Right ventricle myocardium inferior (tissue), 1 donor: ENCODE data around the gene TOX2. TPM values are rescaled to one million over a fixed set of nuclear protein-coding genes. Genes with fewer than 3 reads are reported as not detected.
"Not testable (repeated sequence)": the region's sequence is repeated elsewhere in the genome, so short reads cannot be mapped to it uniquely, and the experiment has no call there.

Experiments used
- ATAC-seq: fragments of 200-7000 bp; cut with Tn5 transposase; one replicate; pipeline ENCODE4 v1.9.1; 2020; ENCODE audit warnings: mild to moderate bottlenecking, moderate library complexity
- DNase-seq: peaks from one replicate; pipeline ENCODE4 v3.0.0; 2021; ENCODE audit errors: missing footprints
- intact Hi-C: fragments of 100-400 bp; cut with DNase I; formaldehyde crosslinking; loops from one replicate; pipeline ENCODE4 v1.11.0; 2022
- total RNA-seq: library from RNA; stranded (reverse); fragmentation: NEBNext Ultra II Directional; extraction: Animal tissue kit (Norgen Biotek cat#: 25700); gene quantifications from one replicate; pipeline ENCODE4 v1.2.1, GENCODE V29; 2021
- donor health status: DM: no; HTN: yes; CAD: no; lungs with severe emphysema.

The TOX2 gene
- total RNA-seq, 1 donor from 2014 or later = 1.1 TPM

DNA sequence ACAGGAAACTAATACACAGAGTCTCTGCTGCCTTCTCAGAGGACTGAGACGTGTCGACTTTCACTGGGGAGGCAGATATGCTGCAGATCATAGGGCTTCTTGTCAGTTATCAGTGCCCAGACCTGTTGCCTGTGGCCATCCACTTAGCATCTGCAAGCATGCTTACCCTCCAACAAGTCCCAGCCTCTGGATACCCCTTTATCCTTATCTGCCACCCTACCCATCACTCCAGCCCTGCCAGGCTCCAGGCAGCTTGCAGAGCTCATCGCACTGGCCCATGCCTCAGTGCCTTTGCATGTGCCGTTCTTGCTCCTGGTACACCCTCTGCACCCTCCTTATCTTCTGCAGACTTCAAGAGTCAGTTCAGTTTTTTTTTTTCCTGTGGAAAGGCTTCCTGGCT is 119.2 kb downstream of the TOX2 start:
- DNase-seq = no peak
- no peak for ATAC-seq
- intact Hi-C loops = no loop called here

- DNase-seq (no peak), ATAC-seq (no peak)
- intact Hi-C loops = no loop called here
Measured at GRCh38 chr20:44034451-44034850, 119.8 kb downstream of the TOX2 start.

GRCh38 chr20:44034965-44035635 is 120.4 kb downstream of the TOX2 start:
- DNase-seq (no peak), ATAC-seq (no peak)
- intact Hi-C loops = no loop called here

DNA sequence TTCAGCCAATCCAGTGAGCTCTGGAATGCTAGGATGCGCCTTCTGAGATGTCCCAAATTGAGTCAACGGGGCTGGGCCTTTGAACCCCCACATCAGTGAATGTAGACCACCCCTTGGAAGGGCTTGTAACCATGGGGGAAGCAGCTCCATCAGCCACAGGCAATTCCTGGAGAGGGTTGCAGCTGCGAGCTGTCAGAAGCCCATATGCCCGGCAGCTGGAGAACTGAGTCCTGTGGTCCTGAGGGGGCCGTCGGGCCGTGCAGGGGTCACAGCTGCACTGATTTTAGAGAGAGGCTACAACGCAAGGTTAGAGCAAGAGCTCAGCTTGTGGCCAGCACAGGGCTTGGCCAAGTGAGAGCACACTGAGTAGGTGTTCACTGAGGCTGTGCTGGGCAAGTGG is 121.3 kb downstream of the TOX2 start:
- no peak for ATAC-seq
- DNase-seq = no peak
- intact Hi-C loops = no loop called here

DNA sequence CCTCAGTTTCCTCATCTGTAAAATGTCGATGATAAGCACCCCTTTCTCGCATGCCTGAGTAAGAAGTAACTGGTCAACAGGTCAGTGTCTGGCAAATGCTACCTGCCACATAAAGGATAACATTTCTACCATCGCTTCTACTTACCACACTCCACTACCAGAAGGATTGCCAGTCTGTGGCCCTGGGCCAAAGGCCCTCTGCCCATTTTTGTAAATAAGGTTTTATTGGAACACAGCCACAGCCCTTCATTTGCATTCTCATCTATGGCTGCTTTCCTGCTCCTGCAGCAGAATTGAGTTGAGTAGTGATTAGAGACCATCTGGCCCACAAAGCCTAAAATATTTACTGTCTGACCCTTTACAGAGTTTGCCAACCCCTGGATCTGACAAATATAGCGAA is 121.8 kb downstream of the TOX2 start:
- no peak for ATAC-seq
- intact Hi-C loops = no loop called here
- DNase-seq = no peak

- ATAC-seq = no peak
- intact Hi-C loops = no loop called here
- no peak for DNase-seq
Measured at GRCh38 chr20:44038681-44039123, 124.0 kb downstream of the TOX2 start.

GRCh38 chr20:44039147-44039546 is 124.5 kb downstream of the TOX2 start:
- intact Hi-C loops = no loop called here
- DNase-seq (no peak), ATAC-seq (no peak)

- no peak for ATAC-seq
- no peak for DNase-seq
Measured at GRCh38 chr20:44039741-44040140, 125.1 kb downstream of the TOX2 start.

DNA sequence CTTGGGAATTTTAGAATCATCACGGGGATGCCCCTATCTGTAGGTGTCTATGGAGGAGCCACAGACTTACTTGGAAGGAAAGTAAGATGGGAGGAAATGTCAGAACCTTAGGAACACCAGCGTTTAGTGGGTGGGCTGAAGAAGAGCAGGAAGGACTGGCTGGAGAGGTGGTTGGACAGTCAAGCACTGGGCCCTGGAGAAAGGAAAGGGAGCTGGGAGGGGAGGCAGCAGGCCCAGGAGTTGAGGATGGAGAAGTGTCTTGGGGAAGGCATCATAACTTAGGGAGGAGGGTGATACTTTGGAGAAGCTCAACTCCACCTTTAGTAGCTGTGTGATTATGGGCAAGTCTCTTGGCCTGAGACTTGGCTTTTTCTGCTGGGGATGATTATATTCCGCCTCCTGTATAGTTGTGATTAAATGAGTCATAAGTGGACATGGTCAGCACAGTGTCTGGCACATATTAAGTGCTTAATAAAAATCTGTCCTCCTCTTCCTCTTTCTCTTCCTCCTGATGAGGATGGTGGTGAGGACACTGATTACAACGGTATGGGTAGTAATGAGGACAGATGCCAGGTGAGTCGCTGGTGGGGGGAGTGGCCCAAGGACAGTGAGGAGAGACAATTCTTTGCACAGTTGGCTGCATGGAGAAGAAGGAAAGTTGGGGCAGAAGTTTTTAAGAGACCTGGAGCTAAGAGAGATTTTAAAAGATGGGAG is 125.7 kb downstream of the TOX2 start:
- DNase-seq = no peak
- no peak for ATAC-seq
- intact Hi-C loops = no loop called here

More at GRCh38 chr20:44039741-44040140, 125.1 kb downstream of the TOX2 start:
- intact Hi-C loops = no loop called here

DNA sequence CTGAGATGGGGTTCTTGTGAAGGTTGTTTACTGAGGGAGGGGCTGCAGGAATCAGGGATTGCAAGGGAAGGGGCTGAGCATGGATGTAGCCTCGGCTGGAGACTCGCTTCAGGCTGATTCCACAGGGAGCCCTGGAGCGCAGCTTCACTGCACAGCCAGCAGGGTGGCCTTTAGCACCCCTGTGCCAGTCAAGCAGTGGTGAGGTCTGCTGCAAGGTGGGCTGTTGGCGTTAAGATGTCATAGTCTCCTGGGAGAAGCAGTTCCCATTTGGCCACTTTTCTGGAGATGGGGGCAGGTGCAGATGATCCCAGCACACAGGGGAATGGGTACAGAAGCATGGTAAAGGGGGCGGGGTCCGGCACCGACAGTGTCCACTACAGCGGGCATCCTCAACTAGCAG is 126.3 kb downstream of the TOX2 start:
- ATAC-seq (no peak), DNase-seq (no peak)
- intact Hi-C loops = no loop called here

DNA sequence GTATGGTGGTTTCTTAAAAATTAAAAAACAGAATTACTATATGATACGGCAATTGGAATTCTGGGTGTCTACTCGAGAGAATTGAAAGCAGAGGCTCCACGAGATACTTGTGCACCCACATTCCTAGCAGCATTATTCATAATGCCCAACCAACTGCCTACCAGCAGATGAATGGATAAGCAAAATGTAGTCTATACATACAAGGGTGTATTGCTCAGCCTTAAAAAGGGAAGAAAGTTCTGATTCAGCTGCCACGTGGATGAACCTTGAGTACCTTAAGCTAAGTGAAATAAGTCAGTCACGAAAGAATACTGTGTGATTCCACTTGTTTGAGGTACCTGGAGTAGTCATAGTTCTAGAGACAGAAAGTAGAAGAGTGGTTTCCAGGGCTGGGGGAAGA is 130.1 kb downstream of the TOX2 start:
- intact Hi-C loops, ATAC-seq, DNase-seq: not testable (repeated sequence)

- intact Hi-C loops = no loop called here
- DNase-seq = no peak
Measured at GRCh38 chr20:44050327-44050726, 135.7 kb downstream of the TOX2 start.

DNA sequence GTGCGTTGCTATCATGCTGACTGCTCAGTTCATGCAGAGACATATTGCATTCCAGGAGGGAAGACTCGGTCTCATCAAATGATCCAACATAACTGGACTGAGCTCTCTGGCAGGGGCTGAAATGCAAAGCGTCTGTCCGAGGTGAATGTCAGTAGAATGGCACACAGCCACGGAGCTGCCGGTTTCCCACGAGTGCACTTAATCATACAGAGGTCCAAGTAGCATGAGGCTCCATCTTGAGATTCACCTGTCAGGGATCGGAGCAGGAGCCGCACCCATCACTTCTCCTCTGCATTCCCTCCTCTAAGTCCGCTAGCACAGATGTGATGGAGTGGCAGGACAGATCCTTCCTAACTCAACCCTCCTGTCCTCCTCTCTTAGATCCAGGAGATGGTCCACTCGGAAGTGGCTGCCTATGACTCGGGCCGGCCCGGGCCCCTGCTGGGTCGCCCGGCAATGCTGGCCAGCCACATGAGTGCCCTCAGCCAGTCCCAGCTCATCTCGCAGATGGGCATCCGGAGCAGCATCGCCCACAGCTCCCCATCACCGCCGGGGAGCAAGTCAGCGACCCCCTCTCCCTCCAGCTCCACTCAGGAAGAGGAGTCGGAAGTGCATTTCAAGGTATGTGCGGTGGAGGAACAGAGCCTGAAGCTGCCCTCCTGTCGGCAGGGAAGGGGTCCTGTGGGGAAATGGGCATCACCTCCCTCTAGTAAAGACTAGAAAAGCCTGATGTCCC is 136.4 kb downstream of the TOX2 start:
- intact Hi-C loops = no loop called here
- DNase-seq (peak; percentile 51), ATAC-seq (no peak)

More at GRCh38 chr20:44050327-44050726, 135.7 kb downstream of the TOX2 start:
- ATAC-seq = no peak

DNA sequence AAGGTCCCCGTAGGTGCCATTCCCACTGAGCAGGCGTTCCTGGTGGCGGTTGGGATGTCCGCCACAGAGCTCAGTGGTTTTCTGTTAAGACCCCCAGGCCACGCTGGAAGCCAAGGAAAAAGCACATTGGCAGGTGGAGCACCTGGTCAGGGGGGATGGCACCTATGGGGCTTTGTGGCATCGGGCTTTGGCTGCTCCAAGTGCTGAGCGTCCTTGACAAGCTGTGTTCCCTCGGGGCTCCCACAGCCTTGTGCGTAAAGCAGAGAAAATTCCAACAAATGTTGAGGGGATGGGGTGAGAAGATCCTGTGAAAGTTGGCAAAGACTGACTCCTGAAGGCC is 137.0 kb downstream of the TOX2 start:
- ATAC-seq (no peak), DNase-seq (peak; percentile 18)
- intact Hi-C loops = no loop called here

DNA sequence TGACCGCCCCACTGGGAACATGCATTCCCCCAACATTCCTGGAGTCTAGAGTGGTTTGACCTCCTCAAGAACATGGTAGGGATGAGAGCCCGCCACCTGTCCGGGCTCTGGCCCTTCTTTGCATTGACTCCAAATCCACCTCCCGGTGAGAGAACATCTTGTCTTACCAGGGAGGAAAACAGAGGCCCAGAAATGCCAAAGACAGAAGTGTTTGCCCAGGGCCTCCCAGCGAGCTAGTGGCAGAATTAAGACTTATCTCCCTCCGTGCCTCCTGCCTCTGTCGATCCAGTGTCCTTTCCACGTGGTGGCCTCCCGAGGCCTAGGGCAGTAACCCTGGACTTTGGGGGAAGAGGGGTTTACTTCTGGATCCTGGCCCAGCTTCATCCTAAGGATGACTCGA is 137.5 kb downstream of the TOX2 start:
- intact Hi-C loops = no loop called here
- DNase-seq (no peak), ATAC-seq (no peak)

DNA sequence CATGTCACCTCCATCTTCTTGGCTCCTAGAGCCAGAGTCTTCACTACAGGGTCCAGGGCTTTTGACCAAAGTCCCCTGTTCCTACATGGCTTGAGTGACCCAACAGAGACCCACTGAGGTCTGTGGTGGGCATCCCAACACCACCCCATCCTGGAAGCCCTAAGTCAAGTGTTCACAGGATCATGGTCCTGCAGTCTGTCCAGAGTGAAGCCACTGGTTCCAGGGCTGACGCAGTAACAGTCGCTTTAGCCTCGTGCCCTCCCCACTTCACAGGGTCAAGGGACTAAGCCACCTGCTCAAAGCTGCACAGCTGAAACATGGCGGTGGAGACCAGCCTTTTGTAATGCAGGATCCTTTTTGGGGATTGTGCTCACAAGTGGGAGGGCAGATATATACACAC is 138.4 kb downstream of the TOX2 start:
- no peak for DNase-seq

GRCh38 chr20:44054118-44054517 is 139.5 kb downstream of the TOX2 start:
- intact Hi-C loops = no loop called here
- ATAC-seq = no peak
- DNase-seq = no peak

More for the DNA sequence above, 138.4 kb downstream of the TOX2 start:
- ATAC-seq = no peak
- intact Hi-C loops = no loop called here

GRCh38 chr20:44054849-44055248 is 140.2 kb downstream of the TOX2 start:
- ATAC-seq (no peak), DNase-seq (no peak)
- intact Hi-C loops = loop anchor here (5.0 kb wide), 1 partner anchor 137 kb away; no protein-coding TSS in a partner anchor

DNA sequence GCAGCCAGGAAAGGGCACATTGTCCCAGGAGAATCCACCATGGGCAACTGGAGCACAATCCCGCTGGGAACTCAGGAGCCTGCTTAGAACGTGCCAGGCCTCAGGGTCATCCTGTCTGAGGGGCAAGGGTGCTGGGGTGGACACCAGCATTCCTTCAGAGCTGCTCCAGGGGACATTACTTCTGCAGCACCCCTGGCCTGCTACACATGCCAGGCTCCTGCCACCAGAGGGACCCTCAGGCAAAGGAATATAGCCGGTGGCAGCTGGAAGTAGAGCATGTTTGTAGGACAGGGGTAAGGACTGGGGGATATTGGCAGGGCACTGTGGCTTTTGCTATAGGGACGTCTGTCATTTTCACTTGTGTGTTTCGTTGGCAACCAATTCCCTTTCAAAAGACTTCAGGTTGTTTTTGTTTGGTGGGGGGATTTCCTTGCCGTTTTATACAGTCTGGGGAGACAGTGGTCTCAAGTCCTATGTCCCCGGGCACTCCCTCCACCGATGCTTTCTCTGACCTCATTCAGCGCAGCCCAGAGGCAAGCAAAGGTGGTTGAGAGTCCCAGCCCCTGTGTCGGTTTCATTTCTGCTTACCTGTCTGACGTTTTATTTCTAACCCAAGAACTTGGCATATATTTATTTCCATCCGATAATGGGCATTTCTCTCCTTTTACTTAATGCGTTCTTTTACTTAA is 141.5 kb downstream of the TOX2 start:
- intact Hi-C loops = loop anchor here (2.0 to 5.0 kb wide), 2 partner anchors 25 to 136 kb away; no protein-coding TSS in a partner anchor
- ATAC-seq = peak; percentile 86
- peak; percentile 64 for DNase-seq
